Neural progenitor cell (in vitro differentiated cells): ENCODE data around the gene MSX2.

ENCODE experiments used
- EZH2 ChIP-seq: fragments of 200-600 bp; sonication (generic); IDR thresholded peaks from 2 replicates; pipeline ENCODE4 v1.6.1; 2017; ENCODE audit warnings: antibody characterized with exemption, mild to moderate bottlenecking, moderate library complexity
- TF ChIP-seq, protein P1 (sequence below): fragments of 200-600 bp; sonication (generic); IDR thresholded peaks from 2 replicates; pipeline ENCODE4 v1.5.1; 2017; ENCODE audit warnings: antibody characterized with exemption, mild to moderate bottlenecking

- TF ChIP-seq, protein P1, sequence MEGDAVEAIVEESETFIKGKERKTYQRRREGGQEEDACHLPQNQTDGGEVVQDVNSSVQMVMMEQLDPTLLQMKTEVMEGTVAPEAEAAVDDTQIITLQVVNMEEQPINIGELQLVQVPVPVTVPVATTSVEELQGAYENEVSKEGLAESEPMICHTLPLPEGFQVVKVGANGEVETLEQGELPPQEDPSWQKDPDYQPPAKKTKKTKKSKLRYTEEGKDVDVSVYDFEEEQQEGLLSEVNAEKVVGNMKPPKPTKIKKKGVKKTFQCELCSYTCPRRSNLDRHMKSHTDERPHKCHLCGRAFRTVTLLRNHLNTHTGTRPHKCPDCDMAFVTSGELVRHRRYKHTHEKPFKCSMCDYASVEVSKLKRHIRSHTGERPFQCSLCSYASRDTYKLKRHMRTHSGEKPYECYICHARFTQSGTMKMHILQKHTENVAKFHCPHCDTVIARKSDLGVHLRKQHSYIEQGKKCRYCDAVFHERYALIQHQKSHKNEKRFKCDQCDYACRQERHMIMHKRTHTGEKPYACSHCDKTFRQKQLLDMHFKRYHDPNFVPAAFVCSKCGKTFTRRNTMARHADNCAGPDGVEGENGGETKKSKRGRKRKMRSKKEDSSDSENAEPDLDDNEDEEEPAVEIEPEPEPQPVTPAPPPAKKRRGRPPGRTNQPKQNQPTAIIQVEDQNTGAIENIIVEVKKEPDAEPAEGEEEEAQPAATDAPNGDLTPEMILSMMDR = no peak
- peak; percentile 74 for TF ChIP-seq EZH2
Observed at GRCh38 chr5:174726916-174727793, 2.8 kb downstream of the MSX2 start.
